Measurements from ENCODE around the gene ANKRD55. TPM values are rescaled to one million over a fixed set of nuclear protein-coding genes. Genes with fewer than 3 reads are reported as not detected.

Gene ANKRD55
- total RNA-seq, 2 donors from 2014 or later = 0.27 to 0.29 TPM

- Mint-ChIP-seq H3K9me3 (peaks cover 2% of the 10 kb centered on the region), H3K27me3 (ENCODE audit: insufficient read depth) (no peaks in the 10 kb centered on the region), H3K4me3 (no peak overlapping the region), H3K27ac (no peak overlapping the region), H3K4me1 (no peaks in the 10 kb centered on the region), H3K36me3 (ENCODE audit: low read depth) (no peaks in the 10 kb centered on the region)
- DNase-seq = no peak
- peaks cover 9% of the 10 kb centered on the region for H3K9me3 ChIP-seq (ENCODE audit: control insufficient read depth, low read length)
- no peaks in the 10 kb centered on the region for H3K4me1 ChIP-seq (ENCODE audit: control insufficient read depth, insufficient read depth, low read length)
- TF ChIP-seq, protein P1, sequence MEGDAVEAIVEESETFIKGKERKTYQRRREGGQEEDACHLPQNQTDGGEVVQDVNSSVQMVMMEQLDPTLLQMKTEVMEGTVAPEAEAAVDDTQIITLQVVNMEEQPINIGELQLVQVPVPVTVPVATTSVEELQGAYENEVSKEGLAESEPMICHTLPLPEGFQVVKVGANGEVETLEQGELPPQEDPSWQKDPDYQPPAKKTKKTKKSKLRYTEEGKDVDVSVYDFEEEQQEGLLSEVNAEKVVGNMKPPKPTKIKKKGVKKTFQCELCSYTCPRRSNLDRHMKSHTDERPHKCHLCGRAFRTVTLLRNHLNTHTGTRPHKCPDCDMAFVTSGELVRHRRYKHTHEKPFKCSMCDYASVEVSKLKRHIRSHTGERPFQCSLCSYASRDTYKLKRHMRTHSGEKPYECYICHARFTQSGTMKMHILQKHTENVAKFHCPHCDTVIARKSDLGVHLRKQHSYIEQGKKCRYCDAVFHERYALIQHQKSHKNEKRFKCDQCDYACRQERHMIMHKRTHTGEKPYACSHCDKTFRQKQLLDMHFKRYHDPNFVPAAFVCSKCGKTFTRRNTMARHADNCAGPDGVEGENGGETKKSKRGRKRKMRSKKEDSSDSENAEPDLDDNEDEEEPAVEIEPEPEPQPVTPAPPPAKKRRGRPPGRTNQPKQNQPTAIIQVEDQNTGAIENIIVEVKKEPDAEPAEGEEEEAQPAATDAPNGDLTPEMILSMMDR (conservative IDR thresholded peaks at IDR 0.05) = no peak
- no peaks in the 10 kb centered on the region for H3K27me3 ChIP-seq (ENCODE audit: control insufficient read depth, insufficient read depth, low read length, poor library complexity, severe bottlenecking)
- H3K9ac ChIP-seq (ENCODE audit: extremely low read depth, low read length, poor library complexity, severe bottlenecking) = no peak overlapping the region
- no peak overlapping the region for H3K4me3 ChIP-seq (ENCODE audit: low read length)
- no peak overlapping the region for H3K27ac ChIP-seq (ENCODE audit: low read depth, low read length)
- WGBS, 2 experiments (ENCODE audit: insufficient coverage in 1 of 2, insufficient read length in 1 of 2) = 91 to 98% methylated on average over 6 to 9 of the region's 9 CpGs
- H3K36me3 ChIP-seq (ENCODE audit: control insufficient read depth, insufficient read depth, low read length) = no peaks in the 10 kb centered on the region
These were observed 116.5 kb downstream of the ANKRD55 start for GRCh38 chr5:56116599-56117141.

DNA sequence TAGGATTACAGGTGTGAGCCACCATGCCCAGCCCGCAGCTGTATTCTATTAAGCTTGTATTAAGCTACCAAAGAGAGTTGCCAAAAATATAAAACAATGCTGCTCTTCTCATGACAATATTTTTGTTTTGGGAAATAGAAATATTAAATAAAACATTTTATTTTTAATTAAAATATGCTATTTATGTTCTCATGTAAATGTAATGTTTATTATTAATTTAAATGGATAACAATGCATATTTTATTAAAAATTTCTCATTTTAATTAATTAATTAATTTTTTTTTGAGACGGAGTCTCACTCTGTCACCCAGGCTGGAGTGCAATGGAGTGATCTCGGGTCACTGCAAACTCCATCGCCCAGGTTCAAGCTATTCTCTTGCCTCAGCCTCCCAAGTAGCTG, 117.5 kb downstream of the ANKRD55 start:
- H3K27ac Mint-ChIP-seq = no peak overlapping the region

GRCh38 chr5:56112526-56113121, 120.5 kb downstream of the ANKRD55 start:
- no peaks in the 10 kb centered on the region for H3K9me3 Mint-ChIP-seq
- TF ChIP-seq, protein P1 (conservative IDR thresholded peaks at IDR 0.05) = no peak
- H3K36me3 Mint-ChIP-seq (ENCODE audit: low read depth) = no peaks in the 10 kb centered on the region
- DNase-seq = no peak
- no peaks in the 10 kb centered on the region for H3K4me1 Mint-ChIP-seq
- no peaks in the 10 kb centered on the region for H3K36me3 ChIP-seq (ENCODE audit: control insufficient read depth, insufficient read depth, low read length)
- H3K4me3 ChIP-seq (ENCODE audit: low read length) = no peak overlapping the region
- WGBS, 2 experiments (ENCODE audit: insufficient coverage in 1 of 2, insufficient read length in 1 of 2) = 94 to 95% methylated on average over 9 to 11 of the region's 11 CpGs
- no peak overlapping the region for H3K4me3 Mint-ChIP-seq
- H3K4me1 ChIP-seq (ENCODE audit: control insufficient read depth, insufficient read depth, low read length) = no peaks in the 10 kb centered on the region
- no peaks in the 10 kb centered on the region for H3K9me3 ChIP-seq (ENCODE audit: control insufficient read depth, low read length)
- no peaks in the 10 kb centered on the region for H3K27me3 ChIP-seq (ENCODE audit: control insufficient read depth, insufficient read depth, low read length, poor library complexity, severe bottlenecking)
- H3K27ac ChIP-seq (ENCODE audit: low read depth, low read length) = no peak overlapping the region
- H3K27ac Mint-ChIP-seq = no peak overlapping the region
- H3K9ac ChIP-seq (ENCODE audit: extremely low read depth, low read length, poor library complexity, severe bottlenecking) = no peak overlapping the region
- no peaks in the 10 kb centered on the region for H3K27me3 Mint-ChIP-seq (ENCODE audit: insufficient read depth)

More for the DNA sequence above, 117.5 kb downstream of the ANKRD55 start:
- no peak overlapping the region for H3K27ac ChIP-seq (ENCODE audit: low read depth, low read length)
- H3K4me1 ChIP-seq (ENCODE audit: control insufficient read depth, insufficient read depth, low read length) = no peaks in the 10 kb centered on the region
- no peaks in the 10 kb centered on the region for H3K36me3 ChIP-seq (ENCODE audit: control insufficient read depth, insufficient read depth, low read length)
- H3K4me3 ChIP-seq (ENCODE audit: low read length) = no peak overlapping the region
- no peak overlapping the region for H3K9ac ChIP-seq (ENCODE audit: extremely low read depth, low read length, poor library complexity, severe bottlenecking)
- TF ChIP-seq, protein P1 (conservative IDR thresholded peaks at IDR 0.05) = no peak
- no peaks in the 10 kb centered on the region for H3K27me3 Mint-ChIP-seq (ENCODE audit: insufficient read depth)
- DNase-seq = no peak
- WGBS, 2 experiments (ENCODE audit: insufficient coverage in 1 of 2, insufficient read length in 1 of 2) = 96% methylated on average over 4 of the region's 4 CpGs; no CpG with 5 or more reads in 1 of the 2 experiments
- peaks cover 2% of the 10 kb centered on the region for H3K9me3 Mint-ChIP-seq
- no peaks in the 10 kb centered on the region for H3K4me1 Mint-ChIP-seq
- H3K36me3 Mint-ChIP-seq (ENCODE audit: low read depth) = no peaks in the 10 kb centered on the region
- H3K9me3 ChIP-seq (ENCODE audit: control insufficient read depth, low read length) = peaks cover 9% of the 10 kb centered on the region
- no peak overlapping the region for H3K4me3 Mint-ChIP-seq
- no peaks in the 10 kb centered on the region for H3K27me3 ChIP-seq (ENCODE audit: control insufficient read depth, insufficient read depth, low read length, poor library complexity, severe bottlenecking)

Measured in endodermal cell (in vitro differentiated cells).